HEK293 (cell line): ENCODE data around the gene GADD45G.

Experiments used
- AEBP2 ChIP-seq: fragments of 450-650 bp; formaldehyde crosslinking; IDR thresholded peaks from 2 replicates; pipeline ENCODE4 v1.5.1; 2016; ENCODE audit warnings: missing biosample characterization, missing genetic modification characterization, borderline replicate concordance
- FEZF1 ChIP-seq: fragments of 450-650 bp; formaldehyde crosslinking; IDR thresholded peaks from 2 replicates; pipeline ENCODE4 v1.5.1; 2016; ENCODE audit warnings: missing biosample characterization, missing genetic modification characterization
- GLIS1 ChIP-seq: fragments of 450-650 bp; formaldehyde crosslinking; IDR thresholded peaks from 2 replicates; pipeline ENCODE4 v1.5.1; 2016; ENCODE audit warnings: missing biosample characterization, missing genetic modification characterization
- IKZF3 ChIP-seq: fragments of 450-650 bp; IDR thresholded peaks from 2 replicates; pipeline ENCODE4 v1.5.0; 2018; ENCODE audit warnings: missing biosample characterization, mild to moderate bottlenecking, missing genetic modification characterization, moderate library complexity
- KLF1 ChIP-seq: fragments of 450-650 bp; formaldehyde crosslinking; IDR thresholded peaks from 2 replicates; pipeline ENCODE4 v1.5.1; 2016; ENCODE audit warnings: missing biosample characterization, missing genetic modification characterization
- KLF16 ChIP-seq: fragments of 450-650 bp; formaldehyde crosslinking; IDR thresholded peaks from 2 replicates; pipeline ENCODE4 v1.5.1; 2017; ENCODE audit warnings: missing biosample characterization, missing genetic modification characterization
- KLF9 ChIP-seq: fragments of 450-650 bp; formaldehyde crosslinking; IDR thresholded peaks from 2 replicates; pipeline ENCODE4 v1.5.1; 2016; ENCODE audit warnings: missing biosample characterization, missing genetic modification characterization, low read depth
- SCRT1 ChIP-seq: fragments of 450-650 bp; formaldehyde crosslinking; IDR thresholded peaks from 2 replicates; pipeline ENCODE4 v1.5.1; 2016; ENCODE audit warnings: missing biosample characterization, missing genetic modification characterization, borderline replicate concordance
- ZBTB20 ChIP-seq: fragments of 450-650 bp; formaldehyde crosslinking; IDR thresholded peaks from 2 replicates; pipeline ENCODE4 v1.5.1; 2016; ENCODE audit warnings: missing biosample characterization, missing genetic modification characterization
- ZBTB48 ChIP-seq: fragments of 450-650 bp; formaldehyde crosslinking; IDR thresholded peaks from 2 replicates; pipeline ENCODE4 v1.5.1; 2016; ENCODE audit warnings: missing biosample characterization, missing genetic modification characterization
- ZNF133 ChIP-seq: fragments of 450-650 bp; formaldehyde crosslinking; IDR thresholded peaks from 2 replicates; pipeline ENCODE4 v1.5.1; 2016; ENCODE audit warnings: missing biosample characterization, missing genetic modification characterization
- ZNF16 ChIP-seq: fragments of 450-650 bp; formaldehyde crosslinking; IDR thresholded peaks from 2 replicates; pipeline ENCODE4 v1.5.1; 2016; ENCODE audit warnings: low read depth, missing biosample characterization, missing genetic modification characterization
- ZNF292 ChIP-seq: fragments of 450-650 bp; formaldehyde crosslinking; IDR thresholded peaks from 2 replicates; pipeline ENCODE4 v1.5.1; 2016; ENCODE audit warnings: low read depth, missing biosample characterization, missing genetic modification characterization, borderline replicate concordance
- ZNF335 ChIP-seq: fragments of 450-650 bp; formaldehyde crosslinking; conservative IDR thresholded peaks from 2 replicates; pipeline ENCODE4 v1.5.1; 2016; ENCODE audit warnings: missing biosample characterization, missing genetic modification characterization
- ZNF341 ChIP-seq: fragments of 450-650 bp; formaldehyde crosslinking; IDR thresholded peaks from 2 replicates; pipeline ENCODE4; 2016; ENCODE audit warnings: low read depth, missing biosample characterization, missing genetic modification characterization
- ZNF354C ChIP-seq: fragments of 450-650 bp; formaldehyde crosslinking; IDR thresholded peaks from 2 replicates; pipeline ENCODE4 v1.5.1; 2016; ENCODE audit warnings: missing biosample characterization, missing genetic modification characterization, low read depth, borderline replicate concordance
- ZNF366 ChIP-seq: fragments of 450-650 bp; formaldehyde crosslinking; conservative IDR thresholded peaks from 2 replicates; pipeline ENCODE4 v1.5.1; 2016; ENCODE audit warnings: missing biosample characterization, missing genetic modification characterization
- ZNF473 ChIP-seq: fragments of 450-650 bp; formaldehyde crosslinking; IDR thresholded peaks from 2 replicates; pipeline ENCODE4 v1.5.1; 2017; ENCODE audit warnings: missing biosample characterization, missing genetic modification characterization
- ZNF544 ChIP-seq: fragments of 450-650 bp; formaldehyde crosslinking; IDR thresholded peaks from 2 replicates; pipeline ENCODE4 v1.5.0; 2017; ENCODE audit warnings: missing biosample characterization, missing genetic modification characterization
- ZNF555 ChIP-seq: fragments of 450-650 bp; formaldehyde crosslinking; conservative IDR thresholded peaks from 2 replicates; pipeline ENCODE4 v1.5.1; 2017; ENCODE audit warnings: missing biosample characterization, mild to moderate bottlenecking, missing genetic modification characterization, inconsistent platforms
- ZNF585B ChIP-seq: fragments of 450-650 bp; formaldehyde crosslinking; IDR thresholded peaks from 2 replicates; pipeline ENCODE4 v1.5.1; 2016; ENCODE audit warnings: missing biosample characterization, missing genetic modification characterization
- ZNF596 ChIP-seq: fragments of 450-650 bp; IDR thresholded peaks from 2 replicates; pipeline ENCODE4 v1.5.0; 2018; ENCODE audit warnings: missing biosample characterization, mild to moderate bottlenecking, missing genetic modification characterization, moderate library complexity
- ZNF610 ChIP-seq: fragments of 450-650 bp; formaldehyde crosslinking; IDR thresholded peaks from 2 replicates; pipeline ENCODE4 v1.5.1; 2016; ENCODE audit warnings: missing biosample characterization, missing genetic modification characterization, borderline replicate concordance
- ZNF623 ChIP-seq: fragments of 450-650 bp; formaldehyde crosslinking; IDR thresholded peaks from 2 replicates; pipeline ENCODE4 v1.5.1; 2016; ENCODE audit warnings: missing biosample characterization, missing genetic modification characterization
- ZNF707 ChIP-seq: fragments of 450-650 bp; formaldehyde crosslinking; IDR thresholded peaks from 2 replicates; pipeline ENCODE4 v1.5.1; 2016; ENCODE audit warnings: missing biosample characterization, missing genetic modification characterization
- ZNF76 ChIP-seq: fragments of 450-650 bp; formaldehyde crosslinking; IDR thresholded peaks from 2 replicates; pipeline ENCODE4; 2016; ENCODE audit warnings: low read depth, missing biosample characterization, missing genetic modification characterization, borderline replicate concordance
- ZNF768 ChIP-seq: fragments of 450-650 bp; formaldehyde crosslinking; IDR thresholded peaks from 2 replicates; pipeline ENCODE4 v1.5.1; 2018; ENCODE audit warnings: missing biosample characterization, mild to moderate bottlenecking, missing genetic modification characterization
- ZNF791 ChIP-seq: fragments of 450-650 bp; formaldehyde crosslinking; IDR thresholded peaks from 2 replicates; pipeline ENCODE4 v1.5.1; 2016; ENCODE audit warnings: missing biosample characterization, missing genetic modification characterization
- TF ChIP-seq, protein P1 (sequence below): fragments of 450-650 bp; formaldehyde crosslinking; IDR thresholded peaks from 2 replicates; pipeline ENCODE4 v1.5.1; 2016; ENCODE audit warnings: missing biosample characterization, missing genetic modification characterization
- TF ChIP-seq, protein P2 (sequence below): fragments of 450-650 bp; formaldehyde crosslinking; IDR thresholded peaks from 2 replicates; pipeline ENCODE4 v1.5.1; 2016; ENCODE audit warnings: missing biosample characterization, missing genetic modification characterization
- TF ChIP-seq, protein P3 (sequence below): fragments of 450-650 bp; formaldehyde crosslinking; IDR thresholded peaks from 2 replicates; pipeline ENCODE4 v1.5.1; 2016; ENCODE audit warnings: missing biosample characterization, missing genetic modification characterization
- TF ChIP-seq, protein P4 (sequence below): fragments of 450-650 bp; formaldehyde crosslinking; IDR thresholded peaks from 2 replicates; pipeline ENCODE4 v1.5.1; 2017; ENCODE audit warnings: missing biosample characterization, mild to moderate bottlenecking, missing genetic modification characterization, moderate library complexity

The GADD45G gene

DNA sequence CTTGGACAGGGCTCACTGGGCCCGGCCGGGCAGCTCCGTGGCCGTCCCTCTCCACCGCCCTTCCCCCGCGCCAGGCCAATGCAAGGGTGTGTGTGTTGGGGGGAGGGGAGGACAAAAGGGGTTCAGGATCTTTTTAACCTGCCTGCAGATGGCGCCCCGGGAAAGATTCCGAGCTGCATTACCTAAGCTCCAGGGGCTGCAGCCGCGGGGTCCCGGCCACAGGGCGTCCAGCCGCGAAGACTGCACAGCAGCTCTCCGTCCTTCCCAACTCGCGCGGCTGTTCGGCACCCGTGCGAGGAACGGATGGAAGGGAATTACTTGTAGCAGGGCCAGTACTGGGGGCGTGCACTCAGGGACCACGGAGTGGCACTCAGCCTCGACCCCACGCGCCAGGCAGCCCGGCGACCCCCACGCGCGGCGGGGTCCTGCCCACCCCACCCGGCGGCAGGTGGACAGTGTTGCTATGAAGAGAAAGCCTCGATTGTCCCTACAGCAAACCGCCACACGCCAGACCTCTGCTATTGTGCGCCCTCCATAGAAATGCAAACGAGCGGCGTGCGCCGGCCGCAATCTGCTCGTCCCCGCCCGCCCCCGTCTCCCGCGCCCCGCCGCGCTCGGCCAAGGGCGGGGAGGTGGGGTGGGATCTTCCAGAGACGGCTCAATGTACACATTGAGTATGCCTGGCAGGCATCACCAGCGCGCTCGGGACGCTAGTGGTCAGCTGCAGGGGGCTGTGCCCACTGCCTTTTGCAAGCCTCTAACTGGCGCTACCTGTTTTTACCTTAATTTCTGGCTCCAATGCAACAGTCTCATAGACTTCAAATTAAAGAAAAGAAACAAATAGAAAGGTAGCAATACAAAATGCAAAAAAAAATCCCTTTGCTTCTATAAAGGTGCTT lies 796 bp upstream of the GADD45G start (continued):
- TF ChIP-seq FEZF1 (0 out of 2 replicates have a peak, but pooled peaks have one; percentile 5), ZNF555 (tag by site-specific recombination) (no peak), IKZF3 (tag by site-specific recombination) (peak; percentile 62; the same call in 1 of the 2 replicates), ZNF544 (tag by site-specific recombination) (no peak), SCRT1 (tag by site-specific recombination) (no peak), ZNF366 (tag by site-specific recombination) (no peak), ZNF76 (no peak), ZBTB20 (no peak), ZNF585B (tag by site-specific recombination) (no peak), ZNF596 (tag by site-specific recombination) (no peak), KLF9 (tag by site-specific recombination) (peak; percentile 39), GLIS1 (tag by site-specific recombination) (peak; percentile 46; the same call in 1 of the 2 replicates), ZNF133 (tag by site-specific recombination) (no peak), ZNF354C (no peak), ZNF707 (tag by site-specific recombination) (no peak), ZNF16 (tag by site-specific recombination) (no peak), ZBTB48 (peak; percentile 79), ZNF341 (tag by site-specific recombination) (peak; percentile 91), KLF1 (tag by site-specific recombination) (peak; percentile 16; the same call in 1 of the 2 replicates), ZNF791 (no peak), ZNF292 (tag by site-specific recombination) (no peak), KLF16 (tag by site-specific recombination) (0 out of 2 replicates have a peak, but pooled peaks have one; percentile 31), ZNF623 (no peak), ZNF473 (tag by site-specific recombination) (no peak), ZNF335 (tag by site-specific recombination) (peak; percentile 63), AEBP2 (tag by site-specific recombination) (no peak), ZNF768 (tag by site-specific recombination) (peak; percentile 36; the same call in 1 of the 2 replicates), ZNF610 (tag by site-specific recombination) (no peak)
- TF ChIP-seq, protein P1, sequence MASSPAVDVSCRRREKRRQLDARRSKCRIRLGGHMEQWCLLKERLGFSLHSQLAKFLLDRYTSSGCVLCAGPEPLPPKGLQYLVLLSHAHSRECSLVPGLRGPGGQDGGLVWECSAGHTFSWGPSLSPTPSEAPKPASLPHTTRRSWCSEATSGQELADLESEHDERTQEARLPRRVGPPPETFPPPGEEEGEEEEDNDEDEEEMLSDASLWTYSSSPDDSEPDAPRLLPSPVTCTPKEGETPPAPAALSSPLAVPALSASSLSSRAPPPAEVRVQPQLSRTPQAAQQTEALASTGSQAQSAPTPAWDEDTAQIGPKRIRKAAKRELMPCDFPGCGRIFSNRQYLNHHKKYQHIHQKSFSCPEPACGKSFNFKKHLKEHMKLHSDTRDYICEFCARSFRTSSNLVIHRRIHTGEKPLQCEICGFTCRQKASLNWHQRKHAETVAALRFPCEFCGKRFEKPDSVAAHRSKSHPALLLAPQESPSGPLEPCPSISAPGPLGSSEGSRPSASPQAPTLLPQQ (tag by site-specific recombination) = peak; percentile 30; the same call in 1 of the 2 replicates
- TF ChIP-seq, protein P2, sequence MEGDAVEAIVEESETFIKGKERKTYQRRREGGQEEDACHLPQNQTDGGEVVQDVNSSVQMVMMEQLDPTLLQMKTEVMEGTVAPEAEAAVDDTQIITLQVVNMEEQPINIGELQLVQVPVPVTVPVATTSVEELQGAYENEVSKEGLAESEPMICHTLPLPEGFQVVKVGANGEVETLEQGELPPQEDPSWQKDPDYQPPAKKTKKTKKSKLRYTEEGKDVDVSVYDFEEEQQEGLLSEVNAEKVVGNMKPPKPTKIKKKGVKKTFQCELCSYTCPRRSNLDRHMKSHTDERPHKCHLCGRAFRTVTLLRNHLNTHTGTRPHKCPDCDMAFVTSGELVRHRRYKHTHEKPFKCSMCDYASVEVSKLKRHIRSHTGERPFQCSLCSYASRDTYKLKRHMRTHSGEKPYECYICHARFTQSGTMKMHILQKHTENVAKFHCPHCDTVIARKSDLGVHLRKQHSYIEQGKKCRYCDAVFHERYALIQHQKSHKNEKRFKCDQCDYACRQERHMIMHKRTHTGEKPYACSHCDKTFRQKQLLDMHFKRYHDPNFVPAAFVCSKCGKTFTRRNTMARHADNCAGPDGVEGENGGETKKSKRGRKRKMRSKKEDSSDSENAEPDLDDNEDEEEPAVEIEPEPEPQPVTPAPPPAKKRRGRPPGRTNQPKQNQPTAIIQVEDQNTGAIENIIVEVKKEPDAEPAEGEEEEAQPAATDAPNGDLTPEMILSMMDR = peak; percentile 60
- TF ChIP-seq, protein P3, sequence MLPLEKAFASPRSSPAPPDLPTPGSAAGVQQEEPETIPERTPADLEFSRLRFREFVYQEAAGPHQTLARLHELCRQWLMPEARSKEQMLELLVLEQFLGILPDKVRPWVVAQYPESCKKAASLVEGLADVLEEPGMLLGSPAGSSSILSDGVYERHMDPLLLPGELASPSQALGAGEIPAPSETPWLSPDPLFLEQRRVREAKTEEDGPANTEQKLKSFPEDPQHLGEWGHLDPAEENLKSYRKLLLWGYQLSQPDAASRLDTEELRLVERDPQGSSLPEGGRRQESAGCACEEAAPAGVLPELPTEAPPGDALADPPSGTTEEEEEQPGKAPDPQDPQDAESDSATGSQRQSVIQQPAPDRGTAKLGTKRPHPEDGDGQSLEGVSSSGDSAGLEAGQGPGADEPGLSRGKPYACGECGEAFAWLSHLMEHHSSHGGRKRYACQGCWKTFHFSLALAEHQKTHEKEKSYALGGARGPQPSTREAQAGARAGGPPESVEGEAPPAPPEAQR (tag by site-specific recombination) = no peak
- TF ChIP-seq, protein P4, sequence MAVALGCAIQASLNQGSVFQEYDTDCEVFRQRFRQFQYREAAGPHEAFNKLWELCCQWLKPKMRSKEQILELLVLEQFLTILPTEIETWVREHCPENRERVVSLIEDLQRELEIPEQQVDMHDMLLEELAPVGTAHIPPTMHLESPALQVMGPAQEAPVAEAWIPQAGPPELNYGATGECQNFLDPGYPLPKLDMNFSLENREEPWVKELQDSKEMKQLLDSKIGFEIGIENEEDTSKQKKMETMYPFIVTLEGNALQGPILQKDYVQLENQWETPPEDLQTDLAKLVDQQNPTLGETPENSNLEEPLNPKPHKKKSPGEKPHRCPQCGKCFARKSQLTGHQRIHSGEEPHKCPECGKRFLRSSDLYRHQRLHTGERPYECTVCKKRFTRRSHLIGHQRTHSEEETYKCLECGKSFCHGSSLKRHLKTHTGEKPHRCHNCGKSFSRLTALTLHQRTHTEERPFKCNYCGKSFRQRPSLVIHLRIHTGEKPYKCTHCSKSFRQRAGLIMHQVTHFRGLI (tag by site-specific recombination) = no peak
